ENCODE data around the gene CADPS2. TPM values are rescaled to one million over a fixed set of nuclear protein-coding genes. Genes with fewer than 3 reads are reported as not detected.

Gene CADPS2
- polyA plus RNA-seq, 1 donor (not counting 4 experiments of a cell fraction or from before 2014, with no cell fraction given): 0.35 TPM

DNA sequence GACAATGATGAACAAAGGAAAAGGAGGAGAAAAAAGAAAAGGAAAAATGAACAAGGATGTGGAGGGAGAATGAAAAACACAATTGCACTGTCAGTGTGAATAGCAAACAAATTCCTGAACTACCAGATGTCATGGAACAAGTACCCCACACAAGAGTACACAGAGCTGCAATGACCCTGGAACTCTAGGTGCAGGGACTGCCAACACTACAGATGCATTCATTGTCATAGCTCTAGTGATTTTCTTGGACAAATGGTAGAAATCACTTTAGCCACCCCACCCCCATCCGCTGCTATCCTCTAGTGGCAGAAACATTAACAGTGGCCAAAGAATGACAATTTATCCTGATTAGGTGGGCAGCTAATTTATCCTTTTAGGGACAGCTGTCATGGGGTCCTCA, 190.4 kb downstream of the CADPS2 start:
- Histone ChIP-seq H3K27ac (ENCODE audit: control insufficient read depth, insufficient read depth, low read length) (no peak overlapping the region), H3K79me2 (ENCODE audit: control insufficient read depth, insufficient read depth, low read length) (no peaks in the 10 kb centered on the region), H3K9me1 (ENCODE audit: control insufficient read depth, extremely low read depth, insufficient read depth, low read length) (no peaks in the 10 kb centered on the region), H3K4me1 (ENCODE audit: control insufficient read depth, extremely low read depth, insufficient read depth, low read length) (no peaks in the 10 kb centered on the region), H3K4me3 (ENCODE audit: control insufficient read depth in 2 of 3, extremely low read depth in 1 of 3, insufficient read depth in 2 of 3, low read depth in 1 of 3, low read length in 3 of 3) (no peak overlapping the region), H3K36me3 (ENCODE audit: control insufficient read depth in 2 of 2, extremely low read depth in 1 of 2, insufficient read depth in 2 of 2, low read length in 2 of 2) (no peaks in the 10 kb centered on the region), H3K27me3 (ENCODE audit: control insufficient read depth, extremely low read depth, insufficient read depth, low read length) (no peaks in the 10 kb centered on the region), H4K20me1 (ENCODE audit: control insufficient read depth, extremely low read depth, insufficient read depth, low read length) (no peaks in the 10 kb centered on the region), H3K9me3 (ENCODE audit: control insufficient read depth, low read depth, low read length) (peaks cover 2% of the 10 kb centered on the region), H2AFZ (ENCODE audit: control insufficient read depth, low read length) (no peak overlapping the region), H3K9ac (ENCODE audit: control insufficient read depth, extremely low read depth, insufficient read depth, low read length) (no peak overlapping the region), H3K4me2 (ENCODE audit: control insufficient read depth, extremely low read depth, insufficient read depth, low read depth, low read length) (no peak overlapping the region)
- FAIRE-seq: no peak
- dilution Hi-C loops (cut with MboI; ENCODE audit: extremely low pct_ligation_motif_present, low sequenced_read_pairs): no loop called here
- no peak for DNase-seq (ENCODE audit: low read depth, low spot score)
- TF ChIP-seq EZH2 (IDR thresholded peaks at IDR 0.05; ENCODE audit: low read length): no peak
- TF ChIP-seq, protein P1, sequence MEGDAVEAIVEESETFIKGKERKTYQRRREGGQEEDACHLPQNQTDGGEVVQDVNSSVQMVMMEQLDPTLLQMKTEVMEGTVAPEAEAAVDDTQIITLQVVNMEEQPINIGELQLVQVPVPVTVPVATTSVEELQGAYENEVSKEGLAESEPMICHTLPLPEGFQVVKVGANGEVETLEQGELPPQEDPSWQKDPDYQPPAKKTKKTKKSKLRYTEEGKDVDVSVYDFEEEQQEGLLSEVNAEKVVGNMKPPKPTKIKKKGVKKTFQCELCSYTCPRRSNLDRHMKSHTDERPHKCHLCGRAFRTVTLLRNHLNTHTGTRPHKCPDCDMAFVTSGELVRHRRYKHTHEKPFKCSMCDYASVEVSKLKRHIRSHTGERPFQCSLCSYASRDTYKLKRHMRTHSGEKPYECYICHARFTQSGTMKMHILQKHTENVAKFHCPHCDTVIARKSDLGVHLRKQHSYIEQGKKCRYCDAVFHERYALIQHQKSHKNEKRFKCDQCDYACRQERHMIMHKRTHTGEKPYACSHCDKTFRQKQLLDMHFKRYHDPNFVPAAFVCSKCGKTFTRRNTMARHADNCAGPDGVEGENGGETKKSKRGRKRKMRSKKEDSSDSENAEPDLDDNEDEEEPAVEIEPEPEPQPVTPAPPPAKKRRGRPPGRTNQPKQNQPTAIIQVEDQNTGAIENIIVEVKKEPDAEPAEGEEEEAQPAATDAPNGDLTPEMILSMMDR (optimal IDR thresholded peaks at IDR 0.05 in 1 of 3, IDR thresholded peaks at IDR 0.05 in 1 of 3, conservative IDR thresholded peaks at IDR 0.05 in 1 of 3; ENCODE audit: extremely low read depth in 1 of 3, insufficient read depth in 2 of 3, low read length in 3 of 3): no peak

- no peak for FAIRE-seq
- dilution Hi-C loops (cut with MboI; ENCODE audit: extremely low pct_ligation_motif_present, low sequenced_read_pairs): no loop called here
- H3K4me1 ChIP-seq (ENCODE audit: control insufficient read depth, extremely low read depth, insufficient read depth, low read length): no peaks in the 10 kb centered on the region
- H4K20me1 ChIP-seq (ENCODE audit: control insufficient read depth, extremely low read depth, insufficient read depth, low read length): no peaks in the 10 kb centered on the region
- TF ChIP-seq, protein P1 (optimal IDR thresholded peaks at IDR 0.05 in 1 of 3, IDR thresholded peaks at IDR 0.05 in 1 of 3, conservative IDR thresholded peaks at IDR 0.05 in 1 of 3; ENCODE audit: extremely low read depth in 1 of 3, insufficient read depth in 2 of 3, low read length in 3 of 3): no peak
- no peak for TF ChIP-seq EZH2 (IDR thresholded peaks at IDR 0.05; ENCODE audit: low read length)
- no peak for DNase-seq (ENCODE audit: low read depth, low spot score)
- no peaks in the 10 kb centered on the region for H3K27me3 ChIP-seq (ENCODE audit: control insufficient read depth, extremely low read depth, insufficient read depth, low read length)
- no peak overlapping the region for H3K4me2 ChIP-seq (ENCODE audit: control insufficient read depth, extremely low read depth, insufficient read depth, low read depth, low read length)
- H3K9ac ChIP-seq (ENCODE audit: control insufficient read depth, extremely low read depth, insufficient read depth, low read length): no peak overlapping the region
- no peak overlapping the region for H3K4me3 ChIP-seq (ENCODE audit: control insufficient read depth in 2 of 3, extremely low read depth in 1 of 3, insufficient read depth in 2 of 3, low read depth in 1 of 3, low read length in 3 of 3)
- H3K9me1 ChIP-seq (ENCODE audit: control insufficient read depth, extremely low read depth, insufficient read depth, low read length): no peaks in the 10 kb centered on the region
- H2AFZ ChIP-seq (ENCODE audit: control insufficient read depth, low read length): no peak overlapping the region
- H3K9me3 ChIP-seq (ENCODE audit: control insufficient read depth, low read depth, low read length): peaks cover 2% of the 10 kb centered on the region
- no peak overlapping the region for H3K27ac ChIP-seq (ENCODE audit: control insufficient read depth, insufficient read depth, low read length)
- H3K36me3 ChIP-seq (ENCODE audit: control insufficient read depth in 2 of 2, extremely low read depth in 1 of 2, insufficient read depth in 2 of 2, low read length in 2 of 2): no peaks in the 10 kb centered on the region
- H3K79me2 ChIP-seq (ENCODE audit: control insufficient read depth, insufficient read depth, low read length): no peaks in the 10 kb centered on the region
Measured at GRCh38 chr7:122694697-122695096, 191.6 kb downstream of the CADPS2 start.

Data from keratinocyte (primary cell).